Coronary artery (tissue), 2 donors: ENCODE measurements around the gene TSKU.

ENCODE experiments used
- DNase-seq: peaks from one replicate; pipeline ENCODE4 v3.0.0-alpha.2; 2017; ENCODE audit warnings: low spot score
- H3K27ac ChIP-seq, 2 donors: fragments of 200-600 bp; sonication (generic); one replicate each; pipeline ENCODE4 v1.5.1; 2016 to 2019
- H3K4me3 ChIP-seq: fragments of 200-600 bp; sonication (generic); 2 replicates; pipeline ENCODE4 v1.5.1; 2016; ENCODE audit warnings: mild to moderate bottlenecking, moderate library complexity
- CTCF ChIP-seq: fragments of 200-600 bp; sonication (generic); IDR thresholded peaks from one replicate; pipeline ENCODE4 v1.5.1; 2019; ENCODE audit warnings: antibody characterized with exemption

Gene TSKU

GRCh38 chr11:76765863-76766350 lies 17.2 kb upstream of the TSKU start:
- TF ChIP-seq CTCF, result no peak
- DNase-seq, result no peak
- H3K4me3 ChIP-seq, result no peak overlapping the region
- peak overlapping the region in 1 of 2 donors; percentile 86 for H3K27ac ChIP-seq

DNA sequence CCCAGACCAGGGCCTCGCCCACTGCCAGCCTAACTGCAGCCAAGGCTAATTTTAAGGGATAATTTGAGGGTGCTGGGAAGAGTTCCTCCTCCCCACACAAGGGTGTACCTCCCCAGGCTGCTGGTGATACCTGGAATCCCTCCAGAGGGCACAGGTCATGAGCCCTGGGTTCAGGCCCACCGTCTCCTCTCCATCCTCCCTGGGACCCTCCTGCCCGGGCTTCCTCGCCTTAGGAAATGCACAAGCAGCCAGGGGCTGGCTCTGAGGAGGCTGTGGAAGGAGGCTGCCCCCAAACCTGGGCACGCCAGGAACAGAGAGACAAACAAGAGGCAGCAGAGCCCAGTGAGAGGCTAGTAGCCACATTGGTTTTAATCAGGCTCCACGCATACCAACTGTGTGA lies 16.6 kb upstream of the TSKU start:
- no peak for DNase-seq
- Histone ChIP-seq H3K27ac (peak overlapping the region in 1 of 2 donors; percentile 86), H3K4me3 (no peak overlapping the region)
- TF ChIP-seq CTCF, result no peak

GRCh38 chr11:76767659-76768058 lies 15.5 kb upstream of the TSKU start:
- no peak for TF ChIP-seq CTCF
- no peak for DNase-seq
- H3K27ac ChIP-seq, result peak overlapping the region in 1 of 2 donors; percentile 86
- no peak overlapping the region for H3K4me3 ChIP-seq

- H3K27ac ChIP-seq, result peak overlapping the region; percentile 5 to 86
- H3K4me3 ChIP-seq, result no peak overlapping the region
- DNase-seq, result no peak
- no peak for TF ChIP-seq CTCF
These were observed 14.9 kb upstream of the TSKU start for GRCh38 chr11:76768088-76768908.

DNA sequence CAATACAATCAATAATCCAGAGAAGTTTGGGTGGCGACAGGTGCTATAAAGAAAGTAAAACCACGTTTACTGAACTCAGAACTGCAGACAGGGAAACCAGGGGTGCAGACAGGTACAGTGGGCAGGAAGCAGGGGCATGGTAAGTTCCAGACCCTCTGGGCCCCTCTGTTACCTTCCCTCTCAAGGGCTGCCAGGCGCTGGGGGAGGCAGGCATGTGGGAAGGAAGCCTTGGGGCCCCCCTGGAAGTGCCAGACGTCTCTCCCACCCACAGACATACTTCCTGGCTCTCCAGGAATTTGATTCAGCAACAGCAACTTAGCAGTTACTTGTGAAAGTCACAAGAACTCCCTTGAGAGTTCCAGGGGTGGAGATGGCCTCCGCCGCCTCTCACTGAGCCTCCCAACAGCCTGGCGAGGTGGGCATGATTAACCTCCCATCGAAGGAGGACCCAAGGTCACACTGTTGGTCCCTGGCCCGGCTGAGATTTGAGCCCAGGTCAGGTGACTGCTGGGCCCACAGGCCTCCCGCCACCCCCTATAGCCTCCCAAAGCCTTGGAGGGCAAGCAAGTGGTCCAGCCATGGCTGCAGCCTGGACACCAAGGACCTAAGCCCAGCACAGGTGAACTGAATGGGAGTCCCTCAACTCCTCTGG lies 14.1 kb upstream of the TSKU start:
- Histone ChIP-seq H3K4me3 (no peak overlapping the region), H3K27ac (peak overlapping the region in 1 of 2 donors; percentile 86)
- no peak for TF ChIP-seq CTCF
- no peak for DNase-seq

GRCh38 chr11:76769645-76770586 lies 13.2 kb upstream of the TSKU start:
- Histone ChIP-seq H3K27ac (peak overlapping the region; percentile 76 to 86), H3K4me3 (peak overlapping the region; percentile 9)
- no peak for DNase-seq
- no peak for TF ChIP-seq CTCF
